SK-N-MC (cell line): ENCODE measurements around the gene CSKMT.

Experiments
- DNase-seq: peaks from one replicate; pipeline ENCODE4 v3.0.0-alpha.2; 2011; ENCODE audit warnings: low read depth, low spot score
- H3K27ac ChIP-seq: fragments of 200-600 bp; sonication (generic); 2 replicates; pipeline ENCODE4 v1.5.1; 2016; ENCODE audit warnings: mixed run types
- H3K36me3 ChIP-seq: fragments of 200-600 bp; sonication (generic); 2 replicates; pipeline ENCODE4 v1.6.1; 2017; ENCODE audit warnings: antibody characterized with exemption, low read length, mixed read lengths; ENCODE audit not compliant: insufficient read depth
- H3K4me3 ChIP-seq: fragments of 200-600 bp; sonication (generic); 2 replicates; pipeline ENCODE4 v1.5.1; 2016
- H3K9ac ChIP-seq: fragments of 200-600 bp; sonication (generic); 2 replicates; pipeline ENCODE4 v1.8.0; 2017; ENCODE audit warnings: mixed run types, mixed read lengths; ENCODE audit not compliant: insufficient read length
- H3K9me3 ChIP-seq: fragments of 200-600 bp; sonication (generic); 2 replicates; pipeline ENCODE4 v1.6.1; 2017; ENCODE audit warnings: low read depth, mild to moderate bottlenecking, antibody characterized with exemption, low read length, moderate library complexity, mixed read lengths
- EZH2 ChIP-seq: fragments of 200-600 bp; sonication (generic); IDR thresholded peaks from one replicate; pipeline ENCODE4 v1.6.1; 2017; ENCODE audit warnings: antibody characterized with exemption
- FOXP2 ChIP-seq: optimal IDR thresholded peaks from 2 replicates; pipeline ENCODE3; 2011; ENCODE audit warnings: mild to moderate bottlenecking, moderate library complexity; ENCODE audit not compliant: insufficient read depth; ENCODE audit errors: extremely low read length, control extremely low read depth
- POLR2AphosphoS5 ChIP-seq: IDR thresholded peaks from 2 replicates; pipeline ENCODE4 v1.6.1; 2012; ENCODE audit warnings: mild to moderate bottlenecking, low read depth, low read length, borderline replicate concordance

Gene CSKMT

GRCh38 chr11:62644220-62644619, 20.9 kb upstream of the CSKMT start:
- Histone ChIP-seq H3K9me3 (no peaks in the 10 kb centered on the region), H3K9ac (no peak overlapping the region), H3K4me3 (no peak overlapping the region), H3K27ac (no peak overlapping the region), H3K36me3 (peaks cover 34% of the 10 kb centered on the region)
- DNase-seq = no peak
- TF ChIP-seq POLR2AphosphoS5 = no peak
- no peak for TF ChIP-seq FOXP2
- TF ChIP-seq EZH2 = no peak

- no peak for DNase-seq
- Histone ChIP-seq H3K9ac (peak overlapping the region; percentile 96), H3K4me3 (peak overlapping the region; percentile 98), H3K27ac (peak overlapping the region; percentile 80), H3K36me3 (peaks cover 34% of the 10 kb centered on the region), H3K9me3 (no peaks in the 10 kb centered on the region)
- TF ChIP-seq EZH2 = no peak
- TF ChIP-seq FOXP2 = no peak
- no peak for TF ChIP-seq POLR2AphosphoS5
These were observed 19.5 kb upstream of the CSKMT start for GRCh38 chr11:62645671-62645945.

- no peaks in the 10 kb centered on the region for H3K9me3 ChIP-seq
- DNase-seq = peak; percentile 78
- peak within 1 kb of the TSS; percentile 98 for H3K4me3 ChIP-seq
- H3K9ac ChIP-seq = peak within 1 kb of the TSS; percentile 96
- peaks cover 34% of the 10 kb centered on the region for H3K36me3 ChIP-seq
- peak within 1 kb of the TSS; percentile 80 for H3K27ac ChIP-seq
- TF ChIP-seq POLR2AphosphoS5 (peak; percentile 95), FOXP2 (no peak)
These were observed 18.9 kb upstream of the CSKMT start, which contains the start of gene GANAB for GRCh38 chr11:62645946-62646824. GANAB (minus strand) TSS chr11:62646613; CDS start chr11:62646599, 14 bp downstream.

GRCh38 chr11:62646825-62647608, 18.1 kb upstream of the CSKMT start:
- H3K27ac ChIP-seq = no peak overlapping the region
- peak overlapping the region; percentile 41 for H3K4me3 ChIP-seq
- TF ChIP-seq FOXP2 (no peak), EZH2 (no peak), POLR2AphosphoS5 (no peak)
- no peak for DNase-seq
- H3K9ac ChIP-seq = no peak overlapping the region
- H3K36me3 ChIP-seq = peaks cover 34% of the 10 kb centered on the region
- no peaks in the 10 kb centered on the region for H3K9me3 ChIP-seq

GRCh38 chr11:62647609-62648005, 17.5 kb upstream of the CSKMT start:
- TF ChIP-seq FOXP2 = no peak
- no peak for TF ChIP-seq EZH2
- no peak for TF ChIP-seq POLR2AphosphoS5
- Histone ChIP-seq H3K36me3 (peaks cover 32% of the 10 kb centered on the region), H3K27ac (no peak overlapping the region), H3K9me3 (no peaks in the 10 kb centered on the region), H3K9ac (no peak overlapping the region), H3K4me3 (no peak overlapping the region)
- DNase-seq = no peak

- Histone ChIP-seq H3K36me3 (peaks cover 25% of the 10 kb centered on the region; the same call in 1 of the 2 replicates), H3K9ac (no peak overlapping the region), H3K9me3 (no peaks in the 10 kb centered on the region), H3K4me3 (no peak overlapping the region), H3K27ac (no peak overlapping the region)
- TF ChIP-seq EZH2 = no peak
- no peak for TF ChIP-seq FOXP2
- TF ChIP-seq POLR2AphosphoS5 = no peak; the same call in 1 of the 2 replicates
- no peak for DNase-seq
These were observed 16.7 kb upstream of the CSKMT start for GRCh38 chr11:62648185-62648966.

GRCh38 chr11:62648967-62649364, 16.1 kb upstream of the CSKMT start:
- TF ChIP-seq POLR2AphosphoS5 = no peak; the same call in 1 of the 2 replicates
- no peak for TF ChIP-seq FOXP2
- no peak for TF ChIP-seq EZH2
- Histone ChIP-seq H3K9me3 (no peaks in the 10 kb centered on the region), H3K27ac (no peak overlapping the region), H3K36me3 (peaks cover 21% of the 10 kb centered on the region; the same call in 1 of the 2 replicates), H3K9ac (no peak overlapping the region), H3K4me3 (no peak overlapping the region)
- DNase-seq = no peak
